NCI-H2196 (cell line): ENCODE data around the gene SELENOF.

Experiments used
- DNase-seq: peaks from one replicate; lab custom pipeline; 2025; ENCODE audit not compliant: unreplicated experiment; lab: John Stamatoyannopoulos, UW

Gene SELENOF

GRCh38 chr1:86913896-86914600, at the start of gene SELENOF:
Gene SELENOF (minus strand): TSS chr1:86914126. CDS start chr1:86914111, 15 bp downstream.
- peak; percentile 99 for DNase-seq

- no peak for DNase-seq
Measured at GRCh38 chr1:86960548-86960947, 46.6 kb upstream of the SELENOF start.

GRCh38 chr1:86957221-86957620, 43.3 kb upstream of the SELENOF start:
- DNase-seq, result no peak

- no peak for DNase-seq
Measured at GRCh38 chr1:86956221-86956620, 42.3 kb upstream of the SELENOF start.

GRCh38 chr1:86955678-86956077, 41.8 kb upstream of the SELENOF start:
- DNase-seq, result no peak

GRCh38 chr1:86953167-86953566, 39.2 kb upstream of the SELENOF start:
- DNase-seq, result no peak

- no peak for DNase-seq
Measured at GRCh38 chr1:86951430-86951829, 37.5 kb upstream of the SELENOF start.

- DNase-seq, result no peak
Measured at GRCh38 chr1:86950712-86951419, 36.9 kb upstream of the SELENOF start.

- DNase-seq, result no peak
Measured at GRCh38 chr1:86948212-86948611, 34.3 kb upstream of the SELENOF start.

GRCh38 chr1:86942743-86943142, 28.8 kb upstream of the SELENOF start:
- no peak for DNase-seq

GRCh38 chr1:86942042-86942441, 28.1 kb upstream of the SELENOF start:
- DNase-seq, result no peak

GRCh38 chr1:86940599-86940998, 26.7 kb upstream of the SELENOF start:
- no peak for DNase-seq

GRCh38 chr1:86939406-86939805, 25.5 kb upstream of the SELENOF start:
- no peak for DNase-seq

- DNase-seq, result no peak
Measured at GRCh38 chr1:86938855-86939254, 24.9 kb upstream of the SELENOF start.

- no peak for DNase-seq
Measured at GRCh38 chr1:86938450-86938849, 24.5 kb upstream of the SELENOF start.

GRCh38 chr1:86933562-86934377, 19.8 kb upstream of the SELENOF start:
- DNase-seq, result no peak

- DNase-seq, result no peak
Measured at GRCh38 chr1:86933051-86933450, 19.1 kb upstream of the SELENOF start.

GRCh38 chr1:86928819-86929218, 14.9 kb upstream of the SELENOF start:
- DNase-seq, result no peak

- DNase-seq, result no peak
Measured at GRCh38 chr1:86926883-86927282, 13.0 kb upstream of the SELENOF start.

GRCh38 chr1:86925742-86926141, 11.8 kb upstream of the SELENOF start:
- no peak for DNase-seq

GRCh38 chr1:86924324-86924960, 10.5 kb upstream of the SELENOF start:
- no peak for DNase-seq
